ENCODE data around the gene LETMD1. TPM values are rescaled to one million over a fixed set of nuclear protein-coding genes. Genes with fewer than 3 reads are reported as not detected.

LETMD1 gene
- total and polyA plus RNA-seq, 2 of the 8 experiments (the other 6 are each of a cell fraction or from before 2014, with no cell fraction given): 39.4 to 65.3 TPM

DNA sequence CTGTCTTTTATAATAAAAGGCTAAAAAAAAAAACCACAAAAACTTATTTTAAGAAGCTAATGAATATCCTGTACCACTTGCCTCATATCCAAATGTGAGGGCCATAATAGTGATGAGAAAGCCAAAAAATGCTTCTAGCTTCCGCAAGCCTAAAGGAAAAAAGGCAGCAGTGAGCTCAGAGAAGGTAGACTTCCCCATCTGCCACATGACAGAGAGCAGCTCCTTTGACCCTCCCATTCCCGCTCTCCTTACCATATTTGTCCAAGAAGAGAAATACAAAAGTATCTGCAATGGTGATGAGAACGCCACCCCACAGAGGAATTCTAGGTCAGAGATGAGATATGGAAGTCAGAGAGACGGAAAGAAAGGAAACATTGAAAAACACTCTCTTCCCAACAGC, 49.0 kb upstream of the LETMD1 start:
- H3K79me1 ChIP-seq (ENCODE audit: low read depth, low read length): no peaks in the 10 kb centered on the region
- no peak overlapping the region for H4K91ac ChIP-seq (replicated peaks; ENCODE audit: insufficient read length, low read length)
- ChIA-PET CTCF (ENCODE audit: partially characterized antibody) (interaction anchor here (0.9 to 2.4 kb wide), 5 partner anchors 12 to 174 kb away, joined by 3 to 9 read pairs (median 5); partner anchors contain the start of gene SLC11A2), POLR2A (ENCODE audit: partially characterized antibody) (interaction anchor here (0.9 kb wide), 1 partner anchor 15 kb away, joined by 3 read pairs; no protein-coding TSS in a partner anchor)
- H4K5ac ChIP-seq (ENCODE audit: insufficient read length, low read depth, low read length): no peak overlapping the region
- peaks cover 2 to 45% (median 20%) of the 10 kb centered on the region in 4 experiments for H3K36me3 ChIP-seq (ENCODE audit: control insufficient read depth in 2 of 4, insufficient read depth in 4 of 4, low read length in 3 of 4)
- no peak overlapping the region for H3K14ac ChIP-seq (ENCODE audit: insufficient read length)
- TF ChIP-seq CHD1 (IDR thresholded peaks at IDR 0.05; ENCODE audit: low read depth, low read length) (no peak), TEAD4 (IDR thresholded peaks at IDR 0.05; ENCODE audit: low read depth, low read length) (no peak), KDM4A (IDR thresholded peaks at IDR 0.05; ENCODE audit: low read depth, low read length, severe bottlenecking) (no peak), SP4 (IDR thresholded peaks at IDR 0.05; ENCODE audit: low read length) (no peak), TBP (IDR thresholded peaks at IDR 0.05; ENCODE audit: low read depth, low read length) (no peak), POLR2A (IDR thresholded peaks at IDR 0.05; ENCODE audit: control extremely low read depth in 1 of 2, low read depth in 2 of 2, low read length in 2 of 2) (no peak), SP2 (IDR thresholded peaks at IDR 0.05; ENCODE audit: low read length) (no peak), NRF1 (IDR thresholded peaks at IDR 0.05; ENCODE audit: low read depth, low read length) (no peak), GTF2F1 (IDR thresholded peaks at IDR 0.05; ENCODE audit: borderline replicate concordance, low read depth, low read length) (no peak)
- no peaks in the 10 kb centered on the region for H3K79me2 ChIP-seq (ENCODE audit: control insufficient read depth in 1 of 2, insufficient read depth in 2 of 2, low read length in 2 of 2)
- no peaks in the 10 kb centered on the region for H3K23me2 ChIP-seq (ENCODE audit: low read depth, low read length)
- no peak overlapping the region for H3K4me2 ChIP-seq (ENCODE audit: insufficient read depth in 1 of 2, low read depth in 2 of 2, low read length in 2 of 2)
- DNase-seq (ENCODE audit: low read depth in 1 of 2, low spot score in 2 of 2) (no peak), FAIRE-seq (no peak)
- no peak overlapping the region for H3K9ac ChIP-seq (replicated peaks in 1 of 4; ENCODE audit: extremely low read depth in 1 of 4, low read depth in 3 of 4, low read length in 3 of 4)
- no peak overlapping the region for H2BK12ac ChIP-seq (ENCODE audit: low read depth, low read length)
- H4K8ac ChIP-seq (ENCODE audit: extremely low read depth, insufficient read depth, low read length): no peak overlapping the region
- H3K4me3 ChIP-seq (ENCODE audit: extremely low read depth in 1 of 4, insufficient read depth in 2 of 4, low read depth in 3 of 4, low read length in 4 of 4): no peak overlapping the region
- whole genome bisulfite sequencing, 2 experiments (ENCODE audit: extremely low coverage in 1 of 2, insufficient coverage in 1 of 2, insufficient read length in 1 of 2, insufficient replicate concordance in 2 of 2, low coverage in 1 of 2, low lambda C conversion rate in 2 of 2, missing lambda C conversion rate in 1 of 2): 67% methylated on average over 4 of the region's 4 CpGs; no CpG with 5 or more reads in 1 of the 2 experiments
- no peak overlapping the region for H3K4ac ChIP-seq (replicated peaks; ENCODE audit: insufficient read length, low read depth, low read length)
- no peak overlapping the region for H2BK120ac ChIP-seq (replicated peaks; ENCODE audit: low read depth, low read length)
- no peak overlapping the region for H3K23ac ChIP-seq (ENCODE audit: insufficient read length)
- H2BK15ac ChIP-seq (ENCODE audit: low read length): no peak overlapping the region
- no peak overlapping the region for H3K18ac ChIP-seq (ENCODE audit: extremely low read depth, low read length)
- no peaks in the 10 kb centered on the region for H4K20me1 ChIP-seq (replicated peaks in 1 of 2; ENCODE audit: control insufficient read depth in 1 of 2, insufficient read depth in 2 of 2, low read length in 2 of 2)
- no peak overlapping the region for H3K56ac ChIP-seq (replicated peaks; ENCODE audit: insufficient read length, low read depth, low read length)
- H2BK5ac ChIP-seq (ENCODE audit: low read depth, low read length): no peak overlapping the region
- H3K4me1 ChIP-seq (replicated peaks in 1 of 4; ENCODE audit: control insufficient read depth in 3 of 4, insufficient read depth in 4 of 4, low read length in 3 of 4): no peaks in the 10 kb centered on the region
- no peak overlapping the region for H2AFZ ChIP-seq (ENCODE audit: low read length)
- H3K27ac ChIP-seq (ENCODE audit: low read depth, low read length): no peak overlapping the region
- no peaks in the 10 kb centered on the region for H3K9me3 ChIP-seq (ENCODE audit: insufficient read depth in 2 of 2, low read depth in 1 of 2, low read length in 1 of 2)
- H2BK20ac ChIP-seq (ENCODE audit: low read length): no peak overlapping the region
- no peaks in the 10 kb centered on the region for H3K27me3 ChIP-seq (replicated peaks in 1 of 4; ENCODE audit: control insufficient read depth in 3 of 4, extremely low read depth in 1 of 4, insufficient read depth in 3 of 4, low read length in 3 of 4)
- H2AK5ac ChIP-seq (ENCODE audit: low read depth, low read length): no peak overlapping the region
